ENCODE data around the gene MITF. TPM values are rescaled to one million over a fixed set of nuclear protein-coding genes. Genes with fewer than 3 reads are reported as not detected.

MITF gene
- total RNA-seq, 4 donors from 2014 or later = 71.1 to 139 (median 109) TPM

DNA sequence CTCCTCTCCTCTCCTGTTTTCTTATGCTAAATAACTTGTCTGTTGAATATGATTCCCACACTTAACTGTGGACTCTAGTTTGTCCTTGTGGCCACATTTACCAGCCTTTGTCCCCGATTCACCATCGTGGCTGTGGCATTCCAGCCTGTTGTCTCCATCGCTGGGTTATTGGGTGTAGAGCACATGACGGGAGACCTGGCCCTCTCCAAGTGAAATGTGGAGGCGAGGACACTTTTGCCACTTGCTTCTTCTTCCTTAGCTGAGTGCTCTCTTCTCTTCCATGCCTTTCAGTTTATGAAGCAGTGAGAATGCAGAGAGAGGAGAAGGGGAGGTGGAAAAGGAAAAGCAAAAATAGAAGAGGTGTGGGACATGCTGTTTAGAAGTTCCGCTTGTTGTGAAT lies 198.8 kb downstream of the MITF start:
- intact Hi-C loops (cut with DNase I; ENCODE audit: low total_unique reads) = no loop called here
- peaks cover 0 to 15% of the 10 kb centered on the region in 2 donors for H3K36me3 ChIP-seq
- in situ Hi-C loops (cut with MboI; ENCODE audit: low sequenced_read_pairs in 4 of 4) = loop anchor here in 1 of 4 donors (25.0 kb wide), 1 partner anchor 251 kb away; no protein-coding TSS in a partner anchor
- H3K27me3 ChIP-seq = no peaks in the 10 kb centered on the region
- no peak for TF ChIP-seq POLR2A (IDR thresholded peaks at IDR 0.05)
- H3K27ac ChIP-seq = no peak overlapping the region
- DNase-seq (no peak), ATAC-seq (no peak)
- H3K9me3 ChIP-seq = no peaks in the 10 kb centered on the region
- H3K4me1 ChIP-seq = no peaks in the 10 kb centered on the region
- no peak overlapping the region for H3K4me3 ChIP-seq

GRCh38 chr3:69938931-69939330 lies 199.7 kb downstream of the MITF start:
- intact Hi-C loops (cut with DNase I; ENCODE audit: low total_unique reads) (no loop called here), in situ Hi-C loops (cut with MboI; ENCODE audit: low sequenced_read_pairs in 4 of 4) (loop anchor here in 1 of 4 donors (25.0 kb wide), 1 partner anchor 252 kb away; no protein-coding TSS in a partner anchor)
- no peak overlapping the region for H3K4me3 ChIP-seq
- H3K36me3 ChIP-seq = peaks cover 0 to 15% of the 10 kb centered on the region in 2 donors
- H3K9me3 ChIP-seq = no peaks in the 10 kb centered on the region
- no peaks in the 10 kb centered on the region for H3K27me3 ChIP-seq
- H3K4me1 ChIP-seq = no peaks in the 10 kb centered on the region
- ATAC-seq = no peak
- TF ChIP-seq POLR2A (IDR thresholded peaks at IDR 0.05) = no peak
- TF ChIP-seq, protein P1, sequence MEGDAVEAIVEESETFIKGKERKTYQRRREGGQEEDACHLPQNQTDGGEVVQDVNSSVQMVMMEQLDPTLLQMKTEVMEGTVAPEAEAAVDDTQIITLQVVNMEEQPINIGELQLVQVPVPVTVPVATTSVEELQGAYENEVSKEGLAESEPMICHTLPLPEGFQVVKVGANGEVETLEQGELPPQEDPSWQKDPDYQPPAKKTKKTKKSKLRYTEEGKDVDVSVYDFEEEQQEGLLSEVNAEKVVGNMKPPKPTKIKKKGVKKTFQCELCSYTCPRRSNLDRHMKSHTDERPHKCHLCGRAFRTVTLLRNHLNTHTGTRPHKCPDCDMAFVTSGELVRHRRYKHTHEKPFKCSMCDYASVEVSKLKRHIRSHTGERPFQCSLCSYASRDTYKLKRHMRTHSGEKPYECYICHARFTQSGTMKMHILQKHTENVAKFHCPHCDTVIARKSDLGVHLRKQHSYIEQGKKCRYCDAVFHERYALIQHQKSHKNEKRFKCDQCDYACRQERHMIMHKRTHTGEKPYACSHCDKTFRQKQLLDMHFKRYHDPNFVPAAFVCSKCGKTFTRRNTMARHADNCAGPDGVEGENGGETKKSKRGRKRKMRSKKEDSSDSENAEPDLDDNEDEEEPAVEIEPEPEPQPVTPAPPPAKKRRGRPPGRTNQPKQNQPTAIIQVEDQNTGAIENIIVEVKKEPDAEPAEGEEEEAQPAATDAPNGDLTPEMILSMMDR (IDR thresholded peaks at IDR 0.05 in 4 of 5, conservative IDR thresholded peaks at IDR 0.05 in 1 of 5) = no peak
- no peak for DNase-seq
- H3K27ac ChIP-seq = no peak overlapping the region

DNA sequence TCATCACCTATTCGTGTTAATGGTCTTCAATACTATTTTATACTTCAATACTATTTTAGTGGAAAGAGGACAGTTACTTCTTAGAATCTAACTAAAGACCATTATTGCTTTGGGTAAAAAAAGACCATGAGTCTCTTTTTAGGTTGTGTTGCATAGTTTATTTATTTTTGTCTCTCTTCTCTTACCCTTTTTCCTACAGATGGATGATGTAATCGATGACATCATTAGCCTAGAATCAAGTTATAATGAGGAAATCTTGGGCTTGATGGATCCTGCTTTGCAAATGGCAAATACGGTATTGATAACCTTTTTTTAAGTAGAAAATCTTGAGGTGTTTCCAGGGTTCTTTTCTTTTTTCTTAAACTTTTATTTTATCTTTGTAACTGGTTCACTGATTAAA lies 201.8 kb downstream of the MITF start:
- DNase-seq = no peak
- ATAC-seq = no peak
- no peaks in the 10 kb centered on the region for H3K9me3 ChIP-seq
- H3K4me1 ChIP-seq = no peaks in the 10 kb centered on the region
- TF ChIP-seq POLR2A (IDR thresholded peaks at IDR 0.05) = no peak
- TF ChIP-seq, protein P1 (IDR thresholded peaks at IDR 0.05 in 4 of 5, conservative IDR thresholded peaks at IDR 0.05 in 1 of 5) = no peak
- H3K36me3 ChIP-seq = peaks cover 0 to 15% of the 10 kb centered on the region in 2 donors
- no peak overlapping the region for H3K4me3 ChIP-seq
- no peaks in the 10 kb centered on the region for H3K27me3 ChIP-seq
- H3K27ac ChIP-seq = no peak overlapping the region
- in situ Hi-C loops (cut with MboI; ENCODE audit: low sequenced_read_pairs in 4 of 4) = loop anchor here in 1 of 4 donors (25.0 kb wide), 1 partner anchor 254 kb away; no protein-coding TSS in a partner anchor
- intact Hi-C loops (cut with DNase I; ENCODE audit: low total_unique reads) = loop anchor here (10.0 kb wide), 1 partner anchor 126 kb away; no protein-coding TSS in a partner anchor

DNA sequence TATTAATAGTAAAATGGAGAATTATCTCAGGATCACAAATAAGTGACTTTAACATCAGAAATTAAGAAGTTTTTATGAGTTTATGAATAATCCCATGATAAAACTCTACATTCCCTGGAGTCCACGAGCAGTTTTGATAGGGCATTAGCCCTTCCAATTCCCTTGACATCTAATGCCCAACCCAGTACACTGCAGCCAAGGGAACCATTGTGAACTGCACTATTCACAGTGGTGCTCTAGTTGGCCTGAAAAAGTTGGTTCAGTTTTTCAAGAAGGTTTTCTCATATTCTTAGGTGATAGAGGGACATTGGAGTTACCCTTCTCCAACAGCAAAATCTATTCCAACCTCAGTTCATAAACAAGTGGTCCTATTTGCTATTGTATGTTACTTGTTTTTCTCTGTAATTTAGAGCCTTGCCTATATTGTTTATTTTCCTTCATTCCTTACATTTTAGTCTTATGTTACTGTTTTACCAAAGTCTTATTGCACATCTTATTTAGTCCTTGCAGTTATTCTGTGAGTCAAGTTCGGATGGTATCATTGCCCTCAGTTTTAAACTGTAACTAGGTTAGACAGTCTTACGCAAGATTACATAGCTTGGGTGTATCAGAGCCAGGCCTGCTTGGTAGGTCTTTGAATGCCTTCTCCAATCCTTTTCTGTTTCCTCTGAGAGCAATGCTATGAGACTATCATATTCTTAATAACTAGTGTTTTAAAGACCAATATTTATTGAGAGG lies 202.3 kb downstream of the MITF start:
- H3K27ac ChIP-seq = no peak overlapping the region
- in situ Hi-C loops (cut with MboI; ENCODE audit: low sequenced_read_pairs in 4 of 4) = loop anchor here in 1 of 4 donors (25.0 kb wide), 1 partner anchor 254 kb away; no protein-coding TSS in a partner anchor
- ATAC-seq = no peak

More for the DNA sequence above, 202.3 kb downstream of the MITF start:
- Histone ChIP-seq H3K4me1 (no peaks in the 10 kb centered on the region), H3K27me3 (no peaks in the 10 kb centered on the region), H3K36me3 (peaks cover 0 to 15% of the 10 kb centered on the region in 2 donors), H3K9me3 (no peaks in the 10 kb centered on the region), H3K4me3 (no peak overlapping the region)
- TF ChIP-seq POLR2A (IDR thresholded peaks at IDR 0.05) = no peak
- TF ChIP-seq, protein P1 (IDR thresholded peaks at IDR 0.05 in 4 of 5, conservative IDR thresholded peaks at IDR 0.05 in 1 of 5) = no peak
- intact Hi-C loops (cut with DNase I; ENCODE audit: low total_unique reads) = loop anchor here (10.0 kb wide), 1 partner anchor 127 kb away; no protein-coding TSS in a partner anchor
- no peak for DNase-seq

Data from gastrocnemius medialis (tissue), 4 donors.